Measurements from ENCODE around the gene PHOSPHO1. TPM values are rescaled to one million over a fixed set of nuclear protein-coding genes. Genes with fewer than 3 reads are reported as not detected.
"Not testable (repeated sequence)": the region's sequence is repeated elsewhere in the genome, so short reads cannot be mapped to it uniquely, and the experiment has no call there.

The PHOSPHO1 gene
- total RNA-seq, 2 donors from 2014 or later: 0.55 to 6.3 TPM

DNA sequence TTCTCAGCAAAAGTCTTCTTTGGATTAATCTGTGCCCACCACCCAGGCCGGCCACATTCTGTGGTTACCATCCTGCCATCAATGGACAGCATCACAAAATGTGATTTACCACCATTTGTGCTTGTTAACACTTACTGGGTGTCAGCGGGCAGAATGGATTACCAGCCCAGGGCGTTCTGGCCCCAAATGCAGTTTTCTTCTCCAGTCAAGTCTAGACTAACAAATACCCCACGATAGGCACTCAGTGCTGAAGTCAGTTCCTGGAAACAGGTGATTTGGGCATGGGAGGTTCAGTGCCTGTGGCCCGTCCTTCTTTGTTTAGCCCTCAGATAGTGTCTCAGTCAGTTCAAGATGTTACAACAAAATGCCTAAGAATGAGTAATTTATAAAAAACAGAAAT is 38.8 kb upstream of the PHOSPHO1 start:
- no peaks in the 10 kb centered on the region for H3K9me3 ChIP-seq
- no peaks in the 10 kb centered on the region for H3K4me1 ChIP-seq (replicated peaks)
- H3K36me3 ChIP-seq: no peaks in the 10 kb centered on the region
- no peaks in the 10 kb centered on the region for H3K27me3 ChIP-seq (replicated peaks; ENCODE audit: insufficient read depth)
- WGBS: 69% methylated on average over 5 of the region's 5 CpGs
- intact Hi-C loops (cut with DNase I): no loop called here
- no peak overlapping the region for H3K27ac ChIP-seq
- TF ChIP-seq POLR2A (IDR thresholded peaks at IDR 0.05): no peak
- TF ChIP-seq, protein P1, sequence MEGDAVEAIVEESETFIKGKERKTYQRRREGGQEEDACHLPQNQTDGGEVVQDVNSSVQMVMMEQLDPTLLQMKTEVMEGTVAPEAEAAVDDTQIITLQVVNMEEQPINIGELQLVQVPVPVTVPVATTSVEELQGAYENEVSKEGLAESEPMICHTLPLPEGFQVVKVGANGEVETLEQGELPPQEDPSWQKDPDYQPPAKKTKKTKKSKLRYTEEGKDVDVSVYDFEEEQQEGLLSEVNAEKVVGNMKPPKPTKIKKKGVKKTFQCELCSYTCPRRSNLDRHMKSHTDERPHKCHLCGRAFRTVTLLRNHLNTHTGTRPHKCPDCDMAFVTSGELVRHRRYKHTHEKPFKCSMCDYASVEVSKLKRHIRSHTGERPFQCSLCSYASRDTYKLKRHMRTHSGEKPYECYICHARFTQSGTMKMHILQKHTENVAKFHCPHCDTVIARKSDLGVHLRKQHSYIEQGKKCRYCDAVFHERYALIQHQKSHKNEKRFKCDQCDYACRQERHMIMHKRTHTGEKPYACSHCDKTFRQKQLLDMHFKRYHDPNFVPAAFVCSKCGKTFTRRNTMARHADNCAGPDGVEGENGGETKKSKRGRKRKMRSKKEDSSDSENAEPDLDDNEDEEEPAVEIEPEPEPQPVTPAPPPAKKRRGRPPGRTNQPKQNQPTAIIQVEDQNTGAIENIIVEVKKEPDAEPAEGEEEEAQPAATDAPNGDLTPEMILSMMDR (IDR thresholded peaks at IDR 0.05): no peak
- no peak for TF ChIP-seq POLR2AphosphoS5 (IDR thresholded peaks at IDR 0.05)
- no peak for DNase-seq (ENCODE audit: low spot score)
- no peak overlapping the region for H3K4me3 ChIP-seq

DNA sequence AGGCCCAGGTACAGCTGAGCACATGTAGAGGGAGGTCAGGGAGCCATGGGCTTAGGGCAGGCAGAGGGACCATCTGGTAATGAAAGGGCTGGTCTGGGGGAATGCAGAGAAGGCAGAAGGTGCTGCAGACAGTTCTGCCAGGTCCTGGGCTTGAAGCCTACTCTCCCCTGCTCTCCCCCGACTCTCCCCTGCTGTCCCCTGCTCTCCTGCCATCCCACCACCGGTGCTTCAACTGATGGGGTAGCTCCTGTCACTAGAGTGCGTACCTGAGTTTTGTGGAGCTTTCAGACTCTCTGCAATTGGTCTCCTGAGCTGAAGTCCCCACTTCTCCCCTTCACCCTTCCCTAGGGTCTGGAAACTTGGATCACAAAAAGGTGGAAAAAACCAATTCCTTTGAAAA is 37.3 kb upstream of the PHOSPHO1 start:
- H3K4me3 ChIP-seq: no peak overlapping the region
- DNase-seq (ENCODE audit: low spot score): no peak
- TF ChIP-seq, protein P1 (IDR thresholded peaks at IDR 0.05): no peak
- no peak for TF ChIP-seq POLR2AphosphoS5 (IDR thresholded peaks at IDR 0.05)
- TF ChIP-seq POLR2A (IDR thresholded peaks at IDR 0.05): no peak
- no peaks in the 10 kb centered on the region for H3K36me3 ChIP-seq
- no peaks in the 10 kb centered on the region for H3K9me3 ChIP-seq
- H3K27me3 ChIP-seq (replicated peaks; ENCODE audit: insufficient read depth): no peaks in the 10 kb centered on the region
- H3K4me1 ChIP-seq (replicated peaks): no peaks in the 10 kb centered on the region
- intact Hi-C loops (cut with DNase I): no loop called here
- WGBS: 75% methylated on average over 3 of the region's 3 CpGs
- H3K27ac ChIP-seq: no peak overlapping the region

DNA sequence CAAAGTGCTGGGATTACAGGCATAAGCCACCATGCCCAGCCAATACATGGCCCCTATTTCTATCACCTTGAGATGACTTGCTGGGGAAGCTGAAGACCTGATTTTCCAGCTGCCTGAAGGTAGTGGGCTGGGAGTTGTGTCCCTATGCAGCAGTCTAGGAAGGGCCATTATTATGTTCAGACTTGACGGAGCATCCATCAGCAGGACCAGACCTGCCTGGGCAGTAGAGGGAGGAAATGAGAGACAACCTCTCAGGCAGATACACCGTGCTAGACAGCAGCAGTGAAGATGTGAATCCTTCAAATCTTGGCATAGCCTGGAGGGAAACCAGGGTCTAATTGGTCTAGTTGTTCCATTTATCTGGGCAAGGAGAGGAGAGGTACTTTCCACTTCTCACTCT is 35.6 kb upstream of the PHOSPHO1 start:
- Histone ChIP-seq H3K4me1 (replicated peaks) (no peaks in the 10 kb centered on the region), H3K9me3 (no peaks in the 10 kb centered on the region), H3K4me3 (no peak overlapping the region), H3K27me3 (replicated peaks; ENCODE audit: insufficient read depth) (no peaks in the 10 kb centered on the region), H3K27ac (no peak overlapping the region), H3K36me3 (no peaks in the 10 kb centered on the region)
- intact Hi-C loops (cut with DNase I): no loop called here
- no peak for TF ChIP-seq POLR2A (IDR thresholded peaks at IDR 0.05)
- TF ChIP-seq POLR2AphosphoS5 (IDR thresholded peaks at IDR 0.05): no peak
- TF ChIP-seq, protein P1 (IDR thresholded peaks at IDR 0.05): no peak
- DNase-seq (ENCODE audit: low spot score): no peak
- 40% methylated on average over 2 of the region's 2 CpGs for WGBS

DNA sequence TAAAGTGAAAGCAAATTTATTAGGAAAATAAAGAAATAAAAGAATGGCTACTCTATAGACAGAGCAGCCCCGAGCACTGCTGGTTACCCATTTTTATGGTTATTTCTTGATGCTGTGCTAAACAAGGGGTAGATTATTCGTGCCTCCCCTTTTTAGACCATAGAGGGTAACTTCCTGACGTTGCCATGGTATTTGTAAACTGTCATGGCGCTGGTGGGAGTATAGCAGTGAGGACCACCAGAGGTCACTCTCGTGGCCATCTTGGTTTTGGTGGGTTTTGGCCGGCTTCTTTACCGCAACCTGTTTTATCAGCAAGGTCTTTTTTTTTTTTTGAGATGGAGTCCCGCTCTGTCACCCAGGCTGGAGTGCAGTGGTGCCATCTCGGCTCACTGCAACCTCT is 31.0 kb upstream of the PHOSPHO1 start:
- H3K27me3 ChIP-seq (replicated peaks; ENCODE audit: insufficient read depth); H3K36me3 ChIP-seq; DNase-seq (ENCODE audit: low spot score); H3K9me3 ChIP-seq; H3K4me3 ChIP-seq; intact Hi-C loops (cut with DNase I); H3K4me1 ChIP-seq (replicated peaks); H3K27ac ChIP-seq: not testable (repeated sequence)
- WGBS: 93% methylated on average over 9 of the region's 9 CpGs

DNA sequence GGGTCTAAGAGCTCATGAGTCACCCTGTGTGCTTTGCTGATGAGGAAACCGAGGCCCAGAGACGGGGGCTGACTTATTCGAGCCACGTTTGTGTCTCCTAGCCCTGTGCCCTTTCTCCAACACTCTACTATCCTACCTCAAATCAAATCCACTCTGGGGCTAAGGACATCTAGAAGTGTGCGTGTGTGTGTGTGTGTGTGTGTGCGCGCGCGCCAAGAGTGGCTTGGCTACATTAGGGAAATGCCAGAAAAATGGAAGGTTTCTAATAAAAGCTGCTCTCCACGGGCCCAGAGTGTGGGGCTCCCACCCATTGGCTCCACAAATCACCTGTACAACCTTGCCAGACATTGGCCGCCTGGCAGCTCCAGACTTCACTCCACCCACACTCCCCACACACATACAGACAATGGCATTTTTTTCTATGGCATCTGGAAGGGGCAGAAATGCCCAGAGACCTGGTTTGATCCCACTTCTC is 30.3 kb upstream of the PHOSPHO1 start:
- Histone ChIP-seq H3K36me3 (no peaks in the 10 kb centered on the region), H3K4me1 (replicated peaks) (no peaks in the 10 kb centered on the region), H3K4me3 (peak overlapping the region; percentile 36 to 54), H3K9me3 (no peaks in the 10 kb centered on the region), H3K27me3 (replicated peaks; ENCODE audit: insufficient read depth) (no peaks in the 10 kb centered on the region), H3K27ac (peak overlapping the region; percentile 51 to 60)
- intact Hi-C loops (cut with DNase I): no loop called here
- 34% methylated on average over 11 of the region's 11 CpGs for WGBS
- TF ChIP-seq POLR2AphosphoS5 (IDR thresholded peaks at IDR 0.05) (no peak), POLR2A (IDR thresholded peaks at IDR 0.05) (no peak)
- TF ChIP-seq, protein P1 (IDR thresholded peaks at IDR 0.05): no peak
- DNase-seq (ENCODE audit: low spot score): no peak

Measured in prostate gland (tissue), 2 donors.